ENCODE data around the gene THPO.

THPO gene

GRCh38 chr3:184359610-184360009 is 18.4 kb downstream of the THPO start:
- TF ChIP-seq CTCF (IDR thresholded peaks at IDR 0.05; ENCODE audit: low read length) = no peak
- TF ChIP-seq EZH2 (IDR thresholded peaks at IDR 0.05; ENCODE audit: borderline replicate concordance, low read length) = no peak
- no peaks in the 10 kb centered on the region for H3K9me3 ChIP-seq (ENCODE audit: low read length)
- H3K27me3 ChIP-seq (ENCODE audit: insufficient read depth, low read length) = peaks cover 5% of the 10 kb centered on the region; the same call in 1 of the 2 replicates
- H3K4me1 ChIP-seq (ENCODE audit: insufficient read depth, low read length, severe bottlenecking) = peaks cover 15% of the 10 kb centered on the region
- no peak overlapping the region for H3K4me3 ChIP-seq (ENCODE audit: low read depth, low read length, poor library complexity, severe bottlenecking)
- no peaks in the 10 kb centered on the region for H4K20me1 ChIP-seq (ENCODE audit: insufficient read depth, low read length)
- H3K9me2 ChIP-seq (ENCODE audit: low read depth, low read length) = no peaks in the 10 kb centered on the region
- H3K4me2 ChIP-seq (ENCODE audit: low read length) = no peak overlapping the region
- H3K27ac ChIP-seq (ENCODE audit: low read depth, low read length, poor library complexity, severe bottlenecking) = no peak overlapping the region
- peaks cover 2% of the 10 kb centered on the region; the same call in 1 of the 2 replicates for H3K36me3 ChIP-seq (ENCODE audit: insufficient read depth, low read length)
- no peaks in the 10 kb centered on the region for H3K79me2 ChIP-seq (ENCODE audit: insufficient read depth, low read length)
- H3F3A ChIP-seq (ENCODE audit: insufficient read depth, low read length) = no peaks in the 10 kb centered on the region
- H3K9ac ChIP-seq (ENCODE audit: low read length) = no peak overlapping the region
- no peak overlapping the region for H2AFZ ChIP-seq (ENCODE audit: low read length)

- Histone ChIP-seq H3K4me1 (ENCODE audit: insufficient read depth, low read length, severe bottlenecking) (peaks cover 11% of the 10 kb centered on the region), H4K20me1 (ENCODE audit: insufficient read depth, low read length) (no peaks in the 10 kb centered on the region), H3K9me2 (ENCODE audit: low read depth, low read length) (no peaks in the 10 kb centered on the region), H3K9ac (ENCODE audit: low read length) (no peak overlapping the region), H3K27ac (ENCODE audit: low read depth, low read length, poor library complexity, severe bottlenecking) (no peak overlapping the region), H3K9me3 (ENCODE audit: low read length) (no peaks in the 10 kb centered on the region), H3K79me2 (ENCODE audit: insufficient read depth, low read length) (no peaks in the 10 kb centered on the region), H2AFZ (ENCODE audit: low read length) (no peak overlapping the region), H3K27me3 (ENCODE audit: insufficient read depth, low read length) (peaks cover 5% of the 10 kb centered on the region; the same call in 1 of the 2 replicates), H3K4me2 (ENCODE audit: low read length) (no peak overlapping the region), H3F3A (ENCODE audit: insufficient read depth, low read length) (no peaks in the 10 kb centered on the region), H3K4me3 (ENCODE audit: low read depth, low read length, poor library complexity, severe bottlenecking) (no peak overlapping the region), H3K36me3 (ENCODE audit: insufficient read depth, low read length) (no peaks in the 10 kb centered on the region)
- TF ChIP-seq CTCF (IDR thresholded peaks at IDR 0.05; ENCODE audit: low read length) = no peak
- no peak for TF ChIP-seq EZH2 (IDR thresholded peaks at IDR 0.05; ENCODE audit: borderline replicate concordance, low read length)
These were observed 19.1 kb downstream of the THPO start for GRCh38 chr3:184358921-184359350.

- no peak for TF ChIP-seq CTCF (IDR thresholded peaks at IDR 0.05; ENCODE audit: low read length)
- Histone ChIP-seq H3F3A (ENCODE audit: insufficient read depth, low read length) (no peaks in the 10 kb centered on the region), H3K27ac (ENCODE audit: low read depth, low read length, poor library complexity, severe bottlenecking) (no peak overlapping the region), H3K4me2 (ENCODE audit: low read length) (no peak overlapping the region), H3K4me3 (ENCODE audit: low read depth, low read length, poor library complexity, severe bottlenecking) (no peak overlapping the region), H3K4me1 (ENCODE audit: insufficient read depth, low read length, severe bottlenecking) (peaks cover 10% of the 10 kb centered on the region), H4K20me1 (ENCODE audit: insufficient read depth, low read length) (no peaks in the 10 kb centered on the region), H3K27me3 (ENCODE audit: insufficient read depth, low read length) (peaks cover 5% of the 10 kb centered on the region; the same call in 1 of the 2 replicates), H3K9me3 (ENCODE audit: low read length) (no peaks in the 10 kb centered on the region), H2AFZ (ENCODE audit: low read length) (no peak overlapping the region), H3K36me3 (ENCODE audit: insufficient read depth, low read length) (no peaks in the 10 kb centered on the region), H3K79me2 (ENCODE audit: insufficient read depth, low read length) (no peaks in the 10 kb centered on the region), H3K9me2 (ENCODE audit: low read depth, low read length) (no peaks in the 10 kb centered on the region), H3K9ac (ENCODE audit: low read length) (no peak overlapping the region)
These were observed 19.8 kb downstream of the THPO start for GRCh38 chr3:184358124-184358767.
